K562 (cell line): ENCODE data around the gene KLK3. TPM values are rescaled to one million over a fixed set of nuclear protein-coding genes. Genes with fewer than 3 reads are reported as not detected.

Source experiments
- CBFA2T3 ChIP-seq: fragments of 450-650 bp; IDR thresholded peaks from 2 replicates; pipeline ENCODE4 v1.6.1; 2017
- ERF ChIP-seq: fragments of 450-650 bp; formaldehyde crosslinking; IDR thresholded peaks from 2 replicates; pipeline ENCODE4 v1.4.0; 2020; ENCODE audit warnings: mild to moderate bottlenecking, mixed read lengths
- MAZ ChIP-seq, 2 experiments: fragments of 450-650 bp in 1 of 2; sonication (generic) in 1 of 2; formaldehyde crosslinking; IDR thresholded peaks in 1 of 2; conservative IDR thresholded peaks in 1 of 2; 2 replicates each; pipeline versions ENCODE4 v1.4.0 to v1.5.0; 2020; ENCODE audit warnings: mild to moderate bottlenecking in 1 of 2, missing genetic modification reagents in 1 of 2
- SRSF1 ChIP-seq: fragments of 200-400 bp; formaldehyde crosslinking; IDR thresholded peaks from 2 replicates; pipeline ENCODE4 v1.6.1; 2017; ENCODE audit warnings: mild to moderate bottlenecking, low read depth, low read length, moderate library complexity
- ZNF778 ChIP-seq: fragments of 450-650 bp; formaldehyde crosslinking; IDR thresholded peaks from 2 replicates; pipeline ENCODE4 v1.4.0; 2020; ENCODE audit warnings: mild to moderate bottlenecking, moderate library complexity
- polyA plus RNA-seq, 8 experiments: library from polyadenylated mRNA; depleted of rRNA in 4 of 8; stranded (reverse) in 5 of 8; unstranded in 3 of 8; fragments of >200 nt; fragmentation: Nextera tagmentation in 2 of 8; fragmentation: Illumina TruSeq in 1 of 8; extraction: Ambion mirVana in 2 of 8; extraction: Trizol in 1 of 8; gene quantifications; 2 replicates each; pipeline versions ENCODE4 v1.2.1 to v1.2.3, GENCODE V29; 2011 to 2014; ENCODE audit warnings: inconsistent platforms in 1 of 8, missing spikeins in 1 of 8
- total RNA-seq, 7 experiments: library from RNA; depleted of rRNA in 6 of 7; stranded (reverse); fragments of >200 nt in 6 of 7; fragmentation: Illumina TruSeq in 2 of 7; extraction: Trizol in 2 of 7; gene quantifications; 2 replicates each; pipeline versions ENCODE4 v1.2.1 to v1.2.3, GENCODE V29; 2011 to 2021; ENCODE audit warnings: low replicate concordance in 1 of 7
- TF ChIP-seq, protein P1 (sequence below): sonication (generic); formaldehyde crosslinking; IDR thresholded peaks from 2 replicates; pipeline ENCODE4 v1.8.1; 2023; ENCODE audit warnings: missing genetic modification reagents, mild to moderate bottlenecking, borderline replicate concordance
- TF ChIP-seq, protein P2 (sequence below), 2 experiments: IDR thresholded peaks in 1 of 2; conservative IDR thresholded peaks in 1 of 2; 2 replicates each; pipeline ENCODE4 v1.6.1; 2016; ENCODE audit warnings: low read depth in 2 of 2, mild to moderate bottlenecking in 1 of 2, missing compliant biosample characterization in 1 of 2, missing genetic modification characterization in 1 of 2, moderate library complexity in 1 of 2

The KLK3 gene
- total and polyA plus RNA-seq, 9 of the 15 experiments (the other 6 are each of a cell fraction or from before 2014, with no cell fraction given) = not detected

DNA sequence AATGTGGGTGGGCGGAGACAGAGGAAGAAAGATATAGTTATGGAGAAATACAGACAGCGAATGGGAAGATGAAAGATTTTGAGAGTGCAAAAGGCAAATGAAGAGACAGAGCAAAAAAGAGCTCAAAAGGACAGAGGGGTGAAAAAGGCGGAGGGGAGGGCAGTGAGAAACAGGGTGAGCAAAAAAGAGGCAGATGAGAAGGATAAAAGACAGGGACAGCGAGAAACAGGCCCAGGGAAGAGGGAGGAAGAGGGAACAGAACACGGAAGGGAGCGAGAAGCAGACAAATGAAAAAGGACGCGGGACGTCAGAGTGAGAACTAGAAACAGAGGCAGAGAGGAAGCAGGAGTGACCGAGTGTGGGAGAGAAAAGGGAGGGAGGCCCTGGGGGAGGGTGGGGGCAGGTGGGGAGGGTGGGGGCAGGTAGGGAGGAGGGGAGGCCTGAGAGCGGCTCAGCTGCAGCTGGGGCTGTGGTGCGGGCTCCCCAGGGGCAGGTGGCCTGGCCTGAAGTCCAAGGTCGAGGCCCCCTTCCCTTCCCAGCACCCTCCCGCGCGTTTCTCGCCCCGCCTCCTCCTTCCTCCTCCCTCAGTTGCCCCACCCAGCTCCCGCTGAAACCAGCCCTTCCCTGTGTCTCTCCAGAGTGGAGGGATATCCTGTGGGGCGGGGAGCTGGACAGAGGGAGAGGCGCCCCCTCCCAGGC is 34.0 kb upstream of the KLK3 start (continued):
- TF ChIP-seq, protein P1, sequence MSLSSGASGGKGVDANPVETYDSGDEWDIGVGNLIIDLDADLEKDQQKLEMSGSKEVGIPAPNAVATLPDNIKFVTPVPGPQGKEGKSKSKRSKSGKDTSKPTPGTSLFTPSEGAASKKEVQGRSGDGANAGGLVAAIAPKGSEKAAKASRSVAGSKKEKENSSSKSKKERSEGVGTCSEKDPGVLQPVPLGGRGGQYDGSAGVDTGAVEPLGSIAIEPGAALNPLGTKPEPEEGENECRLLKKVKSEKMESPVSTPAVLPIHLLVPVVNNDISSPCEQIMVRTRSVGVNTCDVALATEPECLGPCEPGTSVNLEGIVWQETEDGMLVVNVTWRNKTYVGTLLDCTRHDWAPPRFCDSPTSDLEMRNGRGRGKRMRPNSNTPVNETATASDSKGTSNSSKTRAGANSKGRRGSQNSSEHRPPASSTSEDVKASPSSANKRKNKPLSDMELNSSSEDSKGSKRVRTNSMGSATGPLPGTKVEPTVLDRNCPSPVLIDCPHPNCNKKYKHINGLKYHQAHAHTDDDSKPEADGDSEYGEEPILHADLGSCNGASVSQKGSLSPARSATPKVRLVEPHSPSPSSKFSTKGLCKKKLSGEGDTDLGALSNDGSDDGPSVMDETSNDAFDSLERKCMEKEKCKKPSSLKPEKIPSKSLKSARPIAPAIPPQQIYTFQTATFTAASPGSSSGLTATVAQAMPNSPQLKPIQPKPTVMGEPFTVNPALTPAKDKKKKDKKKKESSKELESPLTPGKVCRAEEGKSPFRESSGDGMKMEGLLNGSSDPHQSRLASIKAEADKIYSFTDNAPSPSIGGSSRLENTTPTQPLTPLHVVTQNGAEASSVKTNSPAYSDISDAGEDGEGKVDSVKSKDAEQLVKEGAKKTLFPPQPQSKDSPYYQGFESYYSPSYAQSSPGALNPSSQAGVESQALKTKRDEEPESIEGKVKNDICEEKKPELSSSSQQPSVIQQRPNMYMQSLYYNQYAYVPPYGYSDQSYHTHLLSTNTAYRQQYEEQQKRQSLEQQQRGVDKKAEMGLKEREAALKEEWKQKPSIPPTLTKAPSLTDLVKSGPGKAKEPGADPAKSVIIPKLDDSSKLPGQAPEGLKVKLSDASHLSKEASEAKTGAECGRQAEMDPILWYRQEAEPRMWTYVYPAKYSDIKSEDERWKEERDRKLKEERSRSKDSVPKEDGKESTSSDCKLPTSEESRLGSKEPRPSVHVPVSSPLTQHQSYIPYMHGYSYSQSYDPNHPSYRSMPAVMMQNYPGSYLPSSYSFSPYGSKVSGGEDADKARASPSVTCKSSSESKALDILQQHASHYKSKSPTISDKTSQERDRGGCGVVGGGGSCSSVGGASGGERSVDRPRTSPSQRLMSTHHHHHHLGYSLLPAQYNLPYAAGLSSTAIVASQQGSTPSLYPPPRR (CRISPR knock-in tag) = no peak
- no peak for TF ChIP-seq ZNF778
- no peak for TF ChIP-seq ERF
- TF ChIP-seq, protein P2, sequence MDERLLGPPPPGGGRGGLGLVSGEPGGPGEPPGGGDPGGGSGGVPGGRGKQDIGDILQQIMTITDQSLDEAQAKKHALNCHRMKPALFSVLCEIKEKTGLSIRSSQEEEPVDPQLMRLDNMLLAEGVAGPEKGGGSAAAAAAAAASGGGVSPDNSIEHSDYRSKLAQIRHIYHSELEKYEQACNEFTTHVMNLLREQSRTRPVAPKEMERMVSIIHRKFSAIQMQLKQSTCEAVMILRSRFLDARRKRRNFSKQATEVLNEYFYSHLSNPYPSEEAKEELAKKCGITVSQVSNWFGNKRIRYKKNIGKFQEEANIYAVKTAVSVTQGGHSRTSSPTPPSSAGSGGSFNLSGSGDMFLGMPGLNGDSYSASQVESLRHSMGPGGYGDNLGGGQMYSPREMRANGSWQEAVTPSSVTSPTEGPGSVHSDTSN (CRISPR knock-in tag; IDR thresholded peaks at IDR 0.05; ENCODE audit: low read depth) = no peak
- TF ChIP-seq, protein P2 (tag; conservative IDR thresholded peaks at IDR 0.05; ENCODE audit: low read depth) = no peak
- TF ChIP-seq MAZ (CRISPR knock-in tag; conservative IDR thresholded peaks at IDR 0.05 in 1 of 2, IDR thresholded peaks at IDR 0.05 in 1 of 2) = peak; percentile 62 to 93
- TF ChIP-seq SRSF1 = no peak
- TF ChIP-seq CBFA2T3 = no peak
